Measurements from ENCODE around the gene URGCP. TPM values are rescaled to one million over a fixed set of nuclear protein-coding genes. Genes with fewer than 3 reads are reported as not detected.

URGCP gene
- total RNA-seq, 2 experiments from 2014 or later: 26.5 to 26.9 TPM

- Mint-ChIP-seq H3K27me3 (no peaks in the 10 kb centered on the region), H3K9me3 (no peaks in the 10 kb centered on the region), H3K4me1 (peaks cover 16% of the 10 kb centered on the region), H3K27ac (no peak overlapping the region), H3K36me3 (peaks cover 2% of the 10 kb centered on the region), H3K4me3 (no peak overlapping the region)
- DNase-seq (no peak), ATAC-seq (ENCODE audit: low read depth) (no peak)
- POLR2A ChIA-PET: no interaction called here
These were observed 23.4 kb upstream of the URGCP start for GRCh38 chr7:43929529-43930457.

GRCh38 chr7:43927810-43928209 is 21.4 kb upstream of the URGCP start:
- peaks cover 6% of the 10 kb centered on the region for H3K36me3 Mint-ChIP-seq
- H3K4me3 Mint-ChIP-seq: no peak overlapping the region
- DNase-seq (no peak), ATAC-seq (ENCODE audit: low read depth) (no peak)
- H3K27ac Mint-ChIP-seq: no peak overlapping the region
- H3K9me3 Mint-ChIP-seq: no peaks in the 10 kb centered on the region
- H3K4me1 Mint-ChIP-seq: peaks cover 19% of the 10 kb centered on the region
- POLR2A ChIA-PET: no interaction called here
- H3K27me3 Mint-ChIP-seq: no peaks in the 10 kb centered on the region

- Mint-ChIP-seq H3K27ac (peak overlapping the region; percentile 93), H3K9me3 (no peaks in the 10 kb centered on the region), H3K4me1 (peaks cover 19% of the 10 kb centered on the region), H3K36me3 (peaks cover 6% of the 10 kb centered on the region), H3K4me3 (peak overlapping the region; percentile 91), H3K27me3 (no peaks in the 10 kb centered on the region)
- DNase-seq: no peak
- peak; percentile 16 for ATAC-seq (ENCODE audit: low read depth)
- POLR2A ChIA-PET: interaction anchor here (0.5 to 1.6 kb wide), 8 partner anchors 8 to 995 kb away, joined by 3 to 8 read pairs (median 4); partner anchors contain the start of genes MRPS24, PSMA2 and URGCP
These were observed 20.4 kb upstream of the URGCP start for GRCh38 chr7:43926798-43927123.

- Mint-ChIP-seq H3K4me3 (peak within 1 kb of the TSS; percentile 91), H3K27me3 (no peaks in the 10 kb centered on the region), H3K4me1 (peaks cover 17% of the 10 kb centered on the region), H3K9me3 (no peaks in the 10 kb centered on the region), H3K27ac (peak within 1 kb of the TSS; percentile 93), H3K36me3 (peaks cover 6% of the 10 kb centered on the region)
- DNase-seq: peak; percentile 92
- POLR2A ChIA-PET: interaction anchor here (0.5 to 1.6 kb wide), 8 partner anchors 8 to 995 kb away, joined by 3 to 8 read pairs (median 4); partner anchors contain the start of genes MRPS24, PSMA2 and URGCP
- ATAC-seq (ENCODE audit: low read depth): peak; percentile 95
These were observed 19.8 kb upstream of the URGCP start, which contains the start of gene UBE2D4 for GRCh38 chr7:43925984-43926797. Gene UBE2D4 (plus strand): TSS chr7:43926436. CDS start chr7:43926533, 97 bp downstream.

GRCh38 chr7:43922726-43923125 is 16.3 kb upstream of the URGCP start:
- POLR2A ChIA-PET: no interaction called here
- Mint-ChIP-seq H3K4me1 (peaks cover 11% of the 10 kb centered on the region), H3K27me3 (no peaks in the 10 kb centered on the region), H3K9me3 (no peaks in the 10 kb centered on the region), H3K4me3 (no peak overlapping the region), H3K36me3 (peaks cover 6% of the 10 kb centered on the region), H3K27ac (no peak overlapping the region)
- ATAC-seq (ENCODE audit: low read depth): no peak
- no peak for DNase-seq

GRCh38 chr7:43921423-43921822 is 15.0 kb upstream of the URGCP start:
- Mint-ChIP-seq H3K4me3 (no peak overlapping the region), H3K36me3 (peaks cover 6% of the 10 kb centered on the region), H3K4me1 (peaks cover 5% of the 10 kb centered on the region), H3K9me3 (no peaks in the 10 kb centered on the region), H3K27ac (no peak overlapping the region), H3K27me3 (no peaks in the 10 kb centered on the region)
- DNase-seq (no peak), ATAC-seq (ENCODE audit: low read depth) (no peak)
- POLR2A ChIA-PET: no interaction called here

GRCh38 chr7:43915907-43916306 is 9.5 kb upstream of the URGCP start:
- DNase-seq (no peak), ATAC-seq (ENCODE audit: low read depth) (no peak)
- no peaks in the 10 kb centered on the region for H3K9me3 Mint-ChIP-seq
- peaks cover 6% of the 10 kb centered on the region for H3K36me3 Mint-ChIP-seq
- no peaks in the 10 kb centered on the region for H3K4me1 Mint-ChIP-seq
- no peaks in the 10 kb centered on the region for H3K27me3 Mint-ChIP-seq
- H3K27ac Mint-ChIP-seq: no peak overlapping the region
- POLR2A ChIA-PET: no interaction called here
- H3K4me3 Mint-ChIP-seq: no peak overlapping the region

- DNase-seq (no peak), ATAC-seq (ENCODE audit: low read depth) (no peak)
- no peaks in the 10 kb centered on the region for H3K4me1 Mint-ChIP-seq
- no peaks in the 10 kb centered on the region for H3K9me3 Mint-ChIP-seq
- no peak overlapping the region for H3K4me3 Mint-ChIP-seq
- H3K36me3 Mint-ChIP-seq: peaks cover 6% of the 10 kb centered on the region
- POLR2A ChIA-PET: no interaction called here
- no peaks in the 10 kb centered on the region for H3K27me3 Mint-ChIP-seq
- no peak overlapping the region for H3K27ac Mint-ChIP-seq
These were observed 8.4 kb upstream of the URGCP start for GRCh38 chr7:43914795-43915194.

- Mint-ChIP-seq H3K27ac (peak overlapping the region; percentile 93), H3K9me3 (no peaks in the 10 kb centered on the region), H3K27me3 (no peaks in the 10 kb centered on the region), H3K36me3 (peaks cover 6% of the 10 kb centered on the region), H3K4me1 (peaks cover 23% of the 10 kb centered on the region), H3K4me3 (peak overlapping the region; percentile 93)
- POLR2A ChIA-PET: interaction anchor here (1.3 kb wide), 1 partner anchor 19 kb away, joined by 6 read pairs; no protein-coding TSS in a partner anchor
- DNase-seq (peak; percentile 64), ATAC-seq (ENCODE audit: low read depth) (peak; percentile 48)
These were observed 453 bp downstream of the URGCP start for GRCh38 chr7:43905956-43906330.

- no peaks in the 10 kb centered on the region for H3K27me3 Mint-ChIP-seq
- ATAC-seq (ENCODE audit: low read depth) (no peak), DNase-seq (no peak)
- H3K4me3 Mint-ChIP-seq: peak overlapping the region; percentile 93
- POLR2A ChIA-PET: interaction anchor here (0.8 to 1.3 kb wide), 3 partner anchors 11 to 21 kb away, joined by 3 to 6 read pairs (median 4); partner anchors contain the start of gene UBE2D4
- H3K36me3 Mint-ChIP-seq: peaks cover 6% of the 10 kb centered on the region
- H3K4me1 Mint-ChIP-seq: peaks cover 23% of the 10 kb centered on the region
- no peaks in the 10 kb centered on the region for H3K9me3 Mint-ChIP-seq
- H3K27ac Mint-ChIP-seq: peak overlapping the region; percentile 93
These were observed 1.0 kb downstream of the URGCP start for GRCh38 chr7:43905209-43905946.

GRCh38 chr7:43904533-43905208 is 1.7 kb downstream of the URGCP start:
- POLR2A ChIA-PET: interaction anchor here (0.6 to 1.5 kb wide), 5 partner anchors 10 to 115 kb away, joined by 3 to 6 read pairs (median 3); partner anchors contain the start of gene UBE2D4
- Mint-ChIP-seq H3K36me3 (peaks cover 6% of the 10 kb centered on the region), H3K27ac (no peak overlapping the region), H3K4me1 (peaks cover 23% of the 10 kb centered on the region), H3K9me3 (no peaks in the 10 kb centered on the region), H3K4me3 (peak overlapping the region; percentile 93), H3K27me3 (no peaks in the 10 kb centered on the region)
- DNase-seq (no peak), ATAC-seq (ENCODE audit: low read depth) (no peak)

- no peaks in the 10 kb centered on the region for H3K9me3 Mint-ChIP-seq
- no peak for ATAC-seq (ENCODE audit: low read depth)
- peaks cover 9% of the 10 kb centered on the region for H3K36me3 Mint-ChIP-seq
- peak overlapping the region; percentile 33 for H3K27ac Mint-ChIP-seq
- H3K27me3 Mint-ChIP-seq: no peaks in the 10 kb centered on the region
- POLR2A ChIA-PET: interaction anchor here (0.7 kb wide), 1 partner anchor 38 kb away, joined by 3 read pairs; no protein-coding TSS in a partner anchor
- peaks cover 26% of the 10 kb centered on the region for H3K4me1 Mint-ChIP-seq
- DNase-seq: no peak
- no peak overlapping the region for H3K4me3 Mint-ChIP-seq
These were observed 3.8 kb downstream of the URGCP start for GRCh38 chr7:43902542-43903054.
